Neural crest cell (in vitro differentiated cells): Measurements from ENCODE around the gene SDK1. TPM values are rescaled to one million over a fixed set of nuclear protein-coding genes. Genes with fewer than 3 reads are reported as not detected.

Experiments used
- DNase-seq: peaks from one replicate; pipeline ENCODE4 v3.0.0; 2021; ENCODE audit warnings: low read depth, mixed read lengths, low spot score
- H3K27ac Mint-ChIP-seq: one replicate; pipeline ENCODE4 v1.8.0; 2021; ENCODE audit warnings: mild to moderate bottlenecking, mixed read lengths; ENCODE audit not compliant: unreplicated experiment
- H3K27me3 Mint-ChIP-seq: 2 replicates; pipeline ENCODE4 v1.8.0; 2021; ENCODE audit warnings: low read depth, mild to moderate bottlenecking, mixed read lengths
- H3K36me3 Mint-ChIP-seq: 2 replicates; pipeline ENCODE4 v1.8.0; 2021; ENCODE audit warnings: low read depth, mild to moderate bottlenecking, mixed read lengths
- H3K4me1 Mint-ChIP-seq: 2 replicates; pipeline ENCODE4 v1.8.0; 2021; ENCODE audit warnings: mixed read lengths
- H3K4me3 Mint-ChIP-seq: one replicate; pipeline ENCODE4 v1.8.0; 2021; ENCODE audit warnings: mild to moderate bottlenecking, mixed read lengths
- H3K9me3 Mint-ChIP-seq: 2 replicates; pipeline ENCODE4 v1.8.0; 2021; ENCODE audit warnings: mixed read lengths
- CTCF ChIP-seq: fragments of 200-600 bp; sonication (generic); conservative IDR thresholded peaks from 2 replicates; pipeline ENCODE4 v1.5.0; 2021; ENCODE audit warnings: antibody characterized with exemption, mild to moderate bottlenecking
- total RNA-seq: library from RNA; stranded (reverse); gene quantifications from 2 replicates; pipeline ENCODE4 v1.2.1, GENCODE V29; 2021

SDK1 gene
- total RNA-seq, 1 donor from 2014 or later = 11.6 TPM

GRCh38 chr7:4174451-4174850 is 873.4 kb downstream of the SDK1 start:
- H3K27me3 Mint-ChIP-seq = no peaks in the 10 kb centered on the region
- no peak for DNase-seq
- no peak for TF ChIP-seq CTCF
- no peak overlapping the region for H3K4me3 Mint-ChIP-seq
- H3K9me3 Mint-ChIP-seq = peaks cover 2% of the 10 kb centered on the region
- H3K27ac Mint-ChIP-seq = no peak overlapping the region
- H3K36me3 Mint-ChIP-seq = no peaks in the 10 kb centered on the region
- H3K4me1 Mint-ChIP-seq = peaks cover 9% of the 10 kb centered on the region

- TF ChIP-seq CTCF = no peak
- Mint-ChIP-seq H3K4me1 (peaks cover 14% of the 10 kb centered on the region), H3K27ac (no peak overlapping the region), H3K4me3 (no peak overlapping the region), H3K27me3 (no peaks in the 10 kb centered on the region), H3K36me3 (no peaks in the 10 kb centered on the region), H3K9me3 (peaks cover 2% of the 10 kb centered on the region)
- DNase-seq = no peak
These were observed 873.8 kb downstream of the SDK1 start for GRCh38 chr7:4174884-4175283.

GRCh38 chr7:4175346-4175973 is 874.4 kb downstream of the SDK1 start:
- Mint-ChIP-seq H3K9me3 (peaks cover 2% of the 10 kb centered on the region), H3K4me1 (peaks cover 14% of the 10 kb centered on the region), H3K27ac (no peak overlapping the region), H3K4me3 (no peak overlapping the region), H3K36me3 (no peaks in the 10 kb centered on the region), H3K27me3 (no peaks in the 10 kb centered on the region)
- no peak for TF ChIP-seq CTCF
- no peak for DNase-seq

GRCh38 chr7:4177001-4177400 is 875.9 kb downstream of the SDK1 start:
- Mint-ChIP-seq H3K27me3 (no peaks in the 10 kb centered on the region), H3K36me3 (peaks cover 3% of the 10 kb centered on the region), H3K4me3 (no peak overlapping the region), H3K27ac (no peak overlapping the region), H3K9me3 (peaks cover 2% of the 10 kb centered on the region), H3K4me1 (peaks cover 14% of the 10 kb centered on the region)
- no peak for DNase-seq
- TF ChIP-seq CTCF = no peak

GRCh38 chr7:4178416-4178815 is 877.4 kb downstream of the SDK1 start:
- no peak for TF ChIP-seq CTCF
- H3K36me3 Mint-ChIP-seq = peaks cover 3% of the 10 kb centered on the region
- no peak for DNase-seq
- H3K9me3 Mint-ChIP-seq = peaks cover 2% of the 10 kb centered on the region
- H3K4me1 Mint-ChIP-seq = peaks cover 14% of the 10 kb centered on the region
- no peak overlapping the region for H3K4me3 Mint-ChIP-seq
- H3K27me3 Mint-ChIP-seq = no peaks in the 10 kb centered on the region
- H3K27ac Mint-ChIP-seq = no peak overlapping the region
